Fibroblast of the aortic adventitia (primary cell): ENCODE data around the gene NPTX1. TPM values are rescaled to one million over a fixed set of nuclear protein-coding genes. Genes with fewer than 3 reads are reported as not detected.

ENCODE experiments used
- DNase-seq: peaks from one replicate; pipeline ENCODE4 v3.0.0-alpha.2; 2010; ENCODE audit warnings: low read depth
- H3K4me3 ChIP-seq: 2 replicates; pipeline ENCODE4 v1.5.1; 2011; ENCODE audit warnings: low read depth, mild to moderate bottlenecking, control low read depth, low read length, moderate library complexity
- total RNA-seq: library from RNA; depleted of rRNA; stranded (reverse); fragments of >200 nt; gene quantifications from 2 replicates; pipeline ENCODE4 v1.2.3, GENCODE V29; 2012; ENCODE audit warnings: low replicate concordance
- TF ChIP-seq, protein P1 (sequence below): IDR thresholded peaks from 2 replicates; pipeline ENCODE4 v1.5.1; 2011; ENCODE audit warnings: mild to moderate bottlenecking, low read length, control low read depth, inconsistent platforms; ENCODE audit not compliant: insufficient read depth

Gene NPTX1
- total RNA-seq, 1 donor, result 191 TPM

- DNase-seq, result no peak
- no peak overlapping the region for H3K4me3 ChIP-seq
- TF ChIP-seq, protein P1, sequence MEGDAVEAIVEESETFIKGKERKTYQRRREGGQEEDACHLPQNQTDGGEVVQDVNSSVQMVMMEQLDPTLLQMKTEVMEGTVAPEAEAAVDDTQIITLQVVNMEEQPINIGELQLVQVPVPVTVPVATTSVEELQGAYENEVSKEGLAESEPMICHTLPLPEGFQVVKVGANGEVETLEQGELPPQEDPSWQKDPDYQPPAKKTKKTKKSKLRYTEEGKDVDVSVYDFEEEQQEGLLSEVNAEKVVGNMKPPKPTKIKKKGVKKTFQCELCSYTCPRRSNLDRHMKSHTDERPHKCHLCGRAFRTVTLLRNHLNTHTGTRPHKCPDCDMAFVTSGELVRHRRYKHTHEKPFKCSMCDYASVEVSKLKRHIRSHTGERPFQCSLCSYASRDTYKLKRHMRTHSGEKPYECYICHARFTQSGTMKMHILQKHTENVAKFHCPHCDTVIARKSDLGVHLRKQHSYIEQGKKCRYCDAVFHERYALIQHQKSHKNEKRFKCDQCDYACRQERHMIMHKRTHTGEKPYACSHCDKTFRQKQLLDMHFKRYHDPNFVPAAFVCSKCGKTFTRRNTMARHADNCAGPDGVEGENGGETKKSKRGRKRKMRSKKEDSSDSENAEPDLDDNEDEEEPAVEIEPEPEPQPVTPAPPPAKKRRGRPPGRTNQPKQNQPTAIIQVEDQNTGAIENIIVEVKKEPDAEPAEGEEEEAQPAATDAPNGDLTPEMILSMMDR, result no peak
Measured at GRCh38 chr17:80424261-80424660, 52.1 kb downstream of the NPTX1 start.

- TF ChIP-seq, protein P1, result no peak
- H3K4me3 ChIP-seq, result no peak overlapping the region
- no peak for DNase-seq
Measured at GRCh38 chr17:80423536-80424225, 52.7 kb downstream of the NPTX1 start.

GRCh38 chr17:80422981-80423380 is 53.4 kb downstream of the NPTX1 start:
- no peak overlapping the region for H3K4me3 ChIP-seq
- TF ChIP-seq, protein P1, result no peak
- DNase-seq, result no peak

DNA sequence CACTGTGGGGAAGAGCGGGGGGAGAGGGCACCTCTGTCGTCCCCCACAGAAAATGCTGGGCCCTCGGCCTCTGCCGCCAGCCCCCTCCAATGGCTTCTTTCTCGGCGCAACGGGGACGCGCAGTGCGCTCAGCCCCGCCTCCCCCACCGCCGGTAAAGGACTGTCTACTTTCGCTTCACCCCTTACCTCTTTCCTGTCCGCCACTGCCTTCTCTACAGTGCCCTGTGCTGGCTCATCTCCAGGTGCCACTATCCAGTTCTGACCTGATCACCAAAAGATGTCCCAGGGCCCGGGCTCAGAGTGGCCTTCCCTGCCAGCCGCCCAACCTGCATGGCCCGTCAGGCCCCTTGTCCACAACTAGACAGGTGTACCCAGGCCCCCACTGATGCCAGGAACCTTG is 54.1 kb downstream of the NPTX1 start:
- TF ChIP-seq, protein P1, result no peak
- DNase-seq, result no peak
- H3K4me3 ChIP-seq, result no peak overlapping the region

- no peak for DNase-seq
Measured at GRCh38 chr17:80421381-80422090, 54.9 kb downstream of the NPTX1 start.

DNA sequence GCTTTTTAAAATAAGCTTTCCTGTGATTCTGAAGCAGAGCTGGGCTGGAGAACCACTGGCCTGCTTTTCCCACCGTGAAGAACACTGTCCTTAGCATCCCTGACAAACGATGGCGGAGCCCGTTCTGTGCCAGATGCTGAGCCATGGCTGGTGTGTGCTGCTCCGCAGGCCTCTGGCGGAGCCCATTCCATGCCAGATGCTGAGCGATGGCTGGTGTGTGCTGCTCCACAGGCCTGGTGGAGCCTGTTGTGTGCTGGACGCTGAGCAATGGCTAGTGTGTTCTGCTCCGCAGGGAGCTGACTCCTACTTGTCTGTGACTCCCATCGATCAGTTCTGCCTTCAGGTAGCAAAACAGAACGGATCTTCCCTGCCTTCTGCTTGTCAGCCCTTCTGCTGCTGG is 57.2 kb downstream of the NPTX1 start:
- H3K4me3 ChIP-seq, result no peak overlapping the region
- TF ChIP-seq, protein P1, result no peak
- no peak for DNase-seq

More at GRCh38 chr17:80421381-80422090, 54.9 kb downstream of the NPTX1 start:
- TF ChIP-seq, protein P1, result no peak
- no peak overlapping the region for H3K4me3 ChIP-seq

GRCh38 chr17:80418589-80418988 is 57.8 kb downstream of the NPTX1 start:
- DNase-seq, result no peak
- H3K4me3 ChIP-seq, result no peak overlapping the region
- TF ChIP-seq, protein P1, result no peak
